HepG2 (cell line): ENCODE data around the gene TROAP. TPM values are rescaled to one million over a fixed set of nuclear protein-coding genes. Genes with fewer than 3 reads are reported as not detected.

Experiments used
- ARNT2 ChIP-seq: sonication (generic); formaldehyde crosslinking; IDR thresholded peaks from 2 replicates; pipeline ENCODE4 v1.8.0; 2022; ENCODE audit warnings: mild to moderate bottlenecking, low read depth, missing genetic modification reagents, moderate library complexity
- ATF7 ChIP-seq, 2 experiments: fragments of 450-650 bp in 1 of 2; sonication (generic) in 1 of 2; formaldehyde crosslinking in 1 of 2; IDR thresholded peaks; 2 replicates each; pipeline versions ENCODE4 v1.4.0 to v1.6.1; 2016 to 2020; ENCODE audit warnings: antibody characterized with exemption in 1 of 2, mild to moderate bottlenecking in 1 of 2, missing genetic modification reagents in 1 of 2
- ATM ChIP-seq: fragments of 450-650 bp; IDR thresholded peaks from 2 replicates; pipeline ENCODE4 v1.7.1; 2017; ENCODE audit warnings: mild to moderate bottlenecking, borderline replicate concordance
- DNMT1 ChIP-seq: sonication (generic); formaldehyde crosslinking; IDR thresholded peaks from 2 replicates; pipeline ENCODE4 v1.5.1; 2020; ENCODE audit warnings: mild to moderate bottlenecking, missing genetic modification reagents
- FOXC1 ChIP-seq: sonication (generic); formaldehyde crosslinking; IDR thresholded peaks from 2 replicates; pipeline ENCODE4 v1.8.0; 2022; ENCODE audit warnings: mild to moderate bottlenecking, missing genetic modification reagents, borderline replicate concordance
- FOXK2 ChIP-seq: fragments of 450-650 bp; IDR thresholded peaks from 2 replicates; pipeline ENCODE4 v1.6.1; 2016
- FOXO1 ChIP-seq: sonication (generic); formaldehyde crosslinking; IDR thresholded peaks from 2 replicates; pipeline ENCODE4 v1.4.0; 2020; ENCODE audit warnings: missing genetic modification reagents
- GTF2F1 ChIP-seq: fragments of 150-350 bp; IDR thresholded peaks from 2 replicates; pipeline ENCODE4 v1.6.1; 2014; ENCODE audit warnings: low read length
- HNF4G ChIP-seq, 2 experiments: sonication (generic) in 1 of 2; formaldehyde crosslinking in 1 of 2; IDR thresholded peaks; 2 replicates each; pipeline versions ENCODE4 v1.4.0 to v1.6.1; 2011 to 2020; ENCODE audit warnings: borderline replicate concordance in 2 of 2, low read depth in 2 of 2, mild to moderate bottlenecking in 2 of 2, low read length in 1 of 2, missing genetic modification reagents in 1 of 2, moderate library complexity in 1 of 2
- MYPOP ChIP-seq: sonication (generic); formaldehyde crosslinking; IDR thresholded peaks from 2 replicates; pipeline ENCODE4 v1.8.1; 2023; ENCODE audit warnings: mild to moderate bottlenecking, moderate library complexity, missing genetic modification reagents
- NCOA2 ChIP-seq: sonication (generic); formaldehyde crosslinking; IDR thresholded peaks from 2 replicates; pipeline ENCODE4 v1.8.0; 2022; ENCODE audit warnings: inconsistent platforms
- NFATC3 ChIP-seq: sonication (generic); formaldehyde crosslinking; IDR thresholded peaks from 2 replicates; pipeline ENCODE4 v1.5.1; 2020; ENCODE audit warnings: mild to moderate bottlenecking, missing genetic modification reagents
- SOX6 ChIP-seq, 2 experiments: fragments of 450-650 bp in 1 of 2; sonication (generic) in 1 of 2; formaldehyde crosslinking in 1 of 2; IDR thresholded peaks; 2 replicates each; pipeline versions ENCODE4 v1.4.0 to v1.6.1; 2017 to 2020; ENCODE audit warnings: antibody characterized with exemption in 1 of 2, mild to moderate bottlenecking in 1 of 2, missing genetic modification reagents in 1 of 2
- TSC22D2 ChIP-seq: sonication (generic); formaldehyde crosslinking; IDR thresholded peaks from 2 replicates; pipeline ENCODE4 v1.5.1; 2020; ENCODE audit warnings: missing genetic modification reagents, mild to moderate bottlenecking, borderline replicate concordance
- ZBTB33 ChIP-seq: sonication (generic); formaldehyde crosslinking; IDR thresholded peaks from 2 replicates; pipeline ENCODE4 v1.4.0; 2020; ENCODE audit warnings: missing genetic modification reagents
- ZBTB49 ChIP-seq: sonication (generic); formaldehyde crosslinking; IDR thresholded peaks from 2 replicates; pipeline ENCODE4 v1.4.0; 2020; ENCODE audit warnings: missing genetic modification reagents, borderline replicate concordance
- polyA plus RNA-seq, 8 experiments: library from polyadenylated mRNA; depleted of rRNA in 3 of 8; stranded (reverse) in 7 of 8; unstranded in 1 of 8; fragments of >200 nt; fragmentation: Illumina TruSeq in 4 of 8; extraction: Trizol in 4 of 8; gene quantifications; 2 replicates each; pipeline versions ENCODE4 v1.2.1 to v1.2.3, GENCODE V29; 2011 to 2016; ENCODE audit warnings: low read depth in 4 of 8, missing spikeins in 1 of 8, mixed read lengths in 1 of 8; ENCODE audit not compliant: insufficient read depth in 1 of 8
- total RNA-seq, 5 experiments: library from RNA; depleted of rRNA; stranded (reverse); fragments of >200 nt; fragmentation: Illumina TruSeq; extraction: Trizol; gene quantifications; 2 replicates each; pipeline ENCODE4 v1.2.3, GENCODE V29; 2016; ENCODE audit warnings: low read depth in 1 of 5
- TF ChIP-seq, protein P1 (sequence below): sonication (generic); formaldehyde crosslinking; IDR thresholded peaks from 2 replicates; pipeline ENCODE4 v1.4.0; 2020; ENCODE audit warnings: missing genetic modification reagents
- TF ChIP-seq, protein P2 (sequence below): IDR thresholded peaks from 2 replicates; pipeline ENCODE4 v1.6.1; 2016; ENCODE audit warnings: missing compliant biosample characterization, missing genetic modification reagents, borderline replicate concordance

The TROAP gene
- total and polyA plus RNA-seq, 2 of the 13 experiments (the other 11 are each of a cell fraction or from before 2014, with no cell fraction given) = 22.5 to 30.9 TPM

DNA sequence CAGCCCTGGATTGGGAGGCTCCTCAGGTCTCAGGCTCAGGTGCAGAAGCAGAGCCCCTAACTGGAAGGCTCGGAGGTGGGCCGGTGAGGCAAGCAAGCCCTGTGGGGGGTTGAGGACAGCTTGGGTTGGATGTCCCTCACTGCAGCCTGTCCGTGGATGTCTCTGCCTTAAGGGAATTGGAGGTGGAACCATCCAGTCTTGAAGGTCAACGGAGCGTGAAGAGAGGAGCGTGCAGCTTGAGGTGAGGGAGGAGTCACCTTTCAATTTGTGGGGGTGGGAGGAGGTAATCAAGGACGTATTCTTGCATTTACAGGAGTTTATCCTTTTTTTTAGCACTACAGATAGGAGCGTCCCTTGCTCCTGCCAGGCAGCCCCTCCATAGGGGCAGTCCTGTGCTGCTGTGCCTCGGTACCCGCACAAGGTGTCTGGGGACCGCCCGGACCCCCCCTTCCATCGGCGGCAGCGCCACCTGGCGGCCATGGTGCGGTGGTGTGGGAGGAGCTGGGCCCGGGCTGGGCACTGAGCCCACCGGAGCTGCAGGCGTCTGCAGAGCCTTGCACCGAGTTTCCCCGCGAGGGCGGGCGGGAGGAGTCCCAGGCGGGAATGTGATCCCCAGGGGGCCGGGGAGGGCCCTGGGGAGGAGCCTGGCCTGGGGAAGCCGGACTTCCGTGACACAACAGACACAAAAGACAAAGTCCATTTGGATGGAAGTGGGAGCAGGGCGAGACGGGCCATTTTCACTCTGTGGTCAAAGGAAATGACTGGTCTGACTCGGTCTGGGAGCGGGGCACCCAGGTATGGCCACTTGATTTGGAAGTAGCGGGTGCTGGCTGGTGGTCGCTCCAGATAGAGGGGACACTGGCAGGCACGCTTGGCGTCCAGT lies 24.5 kb downstream of the TROAP start (continued):
- TF ChIP-seq, protein P1, sequence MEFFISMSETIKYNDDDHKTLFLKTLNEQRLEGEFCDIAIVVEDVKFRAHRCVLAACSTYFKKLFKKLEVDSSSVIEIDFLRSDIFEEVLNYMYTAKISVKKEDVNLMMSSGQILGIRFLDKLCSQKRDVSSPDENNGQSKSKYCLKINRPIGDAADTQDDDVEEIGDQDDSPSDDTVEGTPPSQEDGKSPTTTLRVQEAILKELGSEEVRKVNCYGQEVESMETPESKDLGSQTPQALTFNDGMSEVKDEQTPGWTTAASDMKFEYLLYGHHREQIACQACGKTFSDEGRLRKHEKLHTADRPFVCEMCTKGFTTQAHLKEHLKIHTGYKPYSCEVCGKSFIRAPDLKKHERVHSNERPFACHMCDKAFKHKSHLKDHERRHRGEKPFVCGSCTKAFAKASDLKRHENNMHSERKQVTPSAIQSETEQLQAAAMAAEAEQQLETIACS = no peak; the same call in 1 of the 2 replicates
- no peak for TF ChIP-seq NFATC3
- no peak for TF ChIP-seq FOXK2
- TF ChIP-seq DNMT1 = no peak
- TF ChIP-seq ATF7 (IDR thresholded peaks at IDR 0.05) = no peak
- 0 out of 2 replicates have a peak, but pooled peaks have one; percentile 64 for TF ChIP-seq ATF7 (CRISPR knock-in tag; IDR thresholded peaks at IDR 0.05)
- peak; percentile 21; the same call in 1 of the 2 replicates for TF ChIP-seq ZBTB33 (CRISPR knock-in tag)
- TF ChIP-seq MYPOP (CRISPR knock-in tag) = peak; percentile 51; the same call in 1 of the 2 replicates
- no peak for TF ChIP-seq TSC22D2 (CRISPR knock-in tag)
- TF ChIP-seq FOXO1 (CRISPR knock-in tag) = peak; percentile 60; the same call in 1 of the 2 replicates
- TF ChIP-seq ZBTB49 (CRISPR knock-in tag) = no peak
- no peak for TF ChIP-seq SOX6 (IDR thresholded peaks at IDR 0.05)
- TF ChIP-seq SOX6 (CRISPR knock-in tag; IDR thresholded peaks at IDR 0.05) = peak; percentile 81
- no peak for TF ChIP-seq ATM
- TF ChIP-seq GTF2F1 = peak; percentile 64; the same call in 1 of the 2 replicates
- TF ChIP-seq HNF4G (IDR thresholded peaks at IDR 0.05; ENCODE audit: borderline replicate concordance, low read depth, low read length) = peak; percentile 89
- TF ChIP-seq HNF4G (CRISPR knock-in tag; IDR thresholded peaks at IDR 0.05; ENCODE audit: borderline replicate concordance, low read depth) = peak; percentile 95
- TF ChIP-seq, protein P2, sequence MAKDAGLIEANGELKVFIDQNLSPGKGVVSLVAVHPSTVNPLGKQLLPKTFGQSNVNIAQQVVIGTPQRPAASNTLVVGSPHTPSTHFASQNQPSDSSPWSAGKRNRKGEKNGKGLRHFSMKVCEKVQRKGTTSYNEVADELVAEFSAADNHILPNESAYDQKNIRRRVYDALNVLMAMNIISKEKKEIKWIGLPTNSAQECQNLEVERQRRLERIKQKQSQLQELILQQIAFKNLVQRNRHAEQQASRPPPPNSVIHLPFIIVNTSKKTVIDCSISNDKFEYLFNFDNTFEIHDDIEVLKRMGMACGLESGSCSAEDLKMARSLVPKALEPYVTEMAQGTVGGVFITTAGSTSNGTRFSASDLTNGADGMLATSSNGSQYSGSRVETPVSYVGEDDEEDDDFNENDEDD = peak; percentile 91; the same call in 1 of the 2 replicates
- peak; percentile 50; the same call in 1 of the 2 replicates for TF ChIP-seq NCOA2
- TF ChIP-seq FOXC1 (CRISPR knock-in tag) = peak; percentile 77; the same call in 1 of the 2 replicates
- TF ChIP-seq ARNT2 (CRISPR knock-in tag) = peak; percentile 68; the same call in 1 of the 2 replicates
